HG03066 (cell line): ENCODE data around the gene IQCM.
A peak's percentile ranks its signal among the peaks of the same experiment; 100 is the strongest.
"Not testable (repeated sequence)": the region's sequence is repeated elsewhere in the genome, so short reads cannot be mapped to it uniquely, and the experiment has no call there.

Experiments used
- ATAC-seq: cut with Tn5 transposase; IDR thresholded peaks from one replicate; pipeline ENCODE4 v1.9.1; 2021; ENCODE audit warnings: low read depth; ENCODE audit not compliant: unreplicated experiment

The IQCM gene

GRCh38 chr4:149595500-149595899 lies 220.1 kb downstream of the IQCM start:
- ATAC-seq = no peak

DNA sequence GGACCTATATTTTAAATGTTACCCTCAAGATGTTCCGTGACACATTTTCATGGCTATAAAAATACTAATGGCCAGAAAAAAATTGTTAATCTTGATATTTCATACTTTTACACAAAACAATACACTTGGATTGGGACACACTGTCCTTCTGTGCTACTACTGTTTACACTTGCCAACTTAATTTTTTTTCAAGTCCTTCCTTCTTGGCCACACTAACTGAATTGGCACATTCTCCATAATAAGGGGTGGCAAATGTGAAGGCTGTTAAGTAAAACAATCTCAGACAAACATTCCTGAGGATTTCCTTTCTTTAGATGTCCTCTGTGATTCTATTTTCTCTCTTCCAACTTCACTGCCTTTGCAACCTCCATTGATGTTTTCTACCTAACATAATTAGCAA lies 225.8 kb downstream of the IQCM start:
- no peak for ATAC-seq

DNA sequence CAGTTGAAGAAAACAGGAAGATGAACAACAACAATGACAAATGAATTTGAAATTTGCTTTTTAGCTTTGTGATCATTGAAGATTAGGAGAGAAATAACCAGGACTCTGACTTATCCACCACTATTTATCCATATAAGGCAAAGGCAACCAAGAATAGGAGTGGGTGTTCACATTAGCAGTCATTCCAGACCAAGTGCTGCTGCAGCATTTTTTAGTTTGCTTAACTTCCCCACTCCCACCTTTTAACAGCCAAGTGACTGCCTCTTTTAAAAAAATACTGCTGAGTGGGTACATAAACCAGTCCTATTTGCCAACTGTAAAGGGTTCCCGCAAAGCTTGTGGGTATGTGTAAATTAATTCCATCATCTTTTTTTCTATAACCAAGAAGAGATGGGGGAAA lies 230.9 kb downstream of the IQCM start:
- no peak for ATAC-seq

GRCh38 chr4:149574971-149575370 lies 240.7 kb downstream of the IQCM start:
- peak; percentile 88 for ATAC-seq

GRCh38 chr4:149572716-149573115 lies 242.9 kb downstream of the IQCM start:
- ATAC-seq = no peak

DNA sequence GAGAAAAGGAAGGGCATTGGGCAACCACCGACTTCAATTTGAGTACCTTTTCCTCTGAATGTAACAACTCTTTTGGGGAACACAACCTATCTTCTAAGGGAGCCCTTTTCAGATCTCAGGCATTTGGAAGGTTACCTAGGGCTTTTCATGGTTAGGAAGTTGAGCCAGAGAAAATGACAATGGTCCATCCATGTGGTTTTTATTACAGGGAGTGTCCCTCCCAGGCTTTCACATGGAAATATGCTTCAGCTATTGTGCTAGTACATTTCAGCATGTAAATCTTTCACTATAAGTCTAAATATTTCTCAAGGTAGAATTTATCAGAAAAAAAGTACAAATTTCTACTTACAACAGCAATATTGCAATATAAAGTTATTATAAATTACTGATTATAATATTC lies 259.8 kb downstream of the IQCM start:
- ATAC-seq = no peak

DNA sequence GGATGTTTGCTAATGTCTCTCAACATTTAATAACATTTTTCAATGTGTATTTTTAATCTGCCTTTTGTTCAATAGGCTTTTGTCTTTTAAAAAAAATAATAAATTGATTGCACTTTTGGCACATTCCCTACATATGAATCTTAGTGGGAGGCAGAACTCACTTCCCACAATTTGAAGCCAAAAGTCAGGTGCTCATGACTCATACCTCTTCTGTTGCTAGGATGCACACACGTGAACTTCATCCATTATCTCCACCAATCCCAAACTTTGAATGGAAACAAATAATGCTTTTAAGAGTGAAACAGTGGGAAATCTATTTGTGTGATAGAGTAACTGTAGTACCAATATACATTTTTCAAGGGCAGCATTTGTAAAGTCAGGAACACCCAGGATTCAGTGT lies 260.5 kb downstream of the IQCM start:
- ATAC-seq = no peak

DNA sequence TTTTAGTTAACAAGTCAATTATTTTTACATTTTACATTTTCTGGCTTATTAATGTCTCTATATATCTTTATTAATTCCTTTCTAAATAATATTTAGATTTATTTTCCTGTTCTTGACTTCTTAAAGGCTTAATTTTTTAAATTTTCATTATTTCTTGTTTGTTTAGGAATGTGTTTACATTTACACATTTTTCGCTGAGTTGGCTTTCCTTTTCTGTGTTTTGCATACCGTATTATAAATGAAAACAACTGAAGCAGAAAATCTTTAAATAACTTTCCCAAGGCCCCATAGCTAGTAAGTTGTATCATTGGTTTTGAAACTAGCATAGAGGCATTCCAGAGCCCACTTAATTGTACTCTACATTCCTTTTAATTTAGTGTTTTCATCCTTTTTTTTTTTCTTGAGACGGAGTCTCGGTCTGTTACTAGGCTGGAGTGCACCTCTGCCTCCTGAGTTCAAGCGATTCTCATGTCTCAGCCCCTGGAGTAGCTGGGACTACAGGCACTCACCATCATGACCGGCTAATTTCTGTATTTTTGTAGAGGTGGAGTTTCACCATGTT lies 261.6 kb downstream of the IQCM start:
- no peak for ATAC-seq

DNA sequence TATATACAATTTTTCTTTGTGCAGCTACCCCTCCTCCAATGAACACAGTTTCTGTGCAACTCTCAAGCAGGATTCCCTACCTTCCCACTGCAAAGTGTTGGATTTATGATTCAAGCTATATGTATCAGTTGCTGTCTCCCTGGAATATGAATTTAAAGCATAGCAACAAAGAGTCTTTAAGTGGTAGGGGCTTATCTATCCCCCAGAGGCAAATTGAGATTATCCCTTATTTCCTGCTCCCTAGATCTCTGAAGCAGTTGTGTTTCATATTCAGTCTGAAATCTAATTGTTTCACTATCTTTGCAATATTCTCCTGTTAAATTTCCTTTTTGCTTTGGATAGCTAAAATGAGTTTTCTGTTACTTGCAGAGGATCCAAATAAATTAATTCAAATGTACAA lies 263.0 kb downstream of the IQCM start:
- ATAC-seq = no peak

GRCh38 chr4:149549911-149550310 lies 265.7 kb downstream of the IQCM start:
- no peak for ATAC-seq

GRCh38 chr4:149534779-149535178 lies 280.9 kb downstream of the IQCM start:
- ATAC-seq = no peak

- no peak for ATAC-seq
These were observed 283.8 kb downstream of the IQCM start for GRCh38 chr4:149531861-149532260.

DNA sequence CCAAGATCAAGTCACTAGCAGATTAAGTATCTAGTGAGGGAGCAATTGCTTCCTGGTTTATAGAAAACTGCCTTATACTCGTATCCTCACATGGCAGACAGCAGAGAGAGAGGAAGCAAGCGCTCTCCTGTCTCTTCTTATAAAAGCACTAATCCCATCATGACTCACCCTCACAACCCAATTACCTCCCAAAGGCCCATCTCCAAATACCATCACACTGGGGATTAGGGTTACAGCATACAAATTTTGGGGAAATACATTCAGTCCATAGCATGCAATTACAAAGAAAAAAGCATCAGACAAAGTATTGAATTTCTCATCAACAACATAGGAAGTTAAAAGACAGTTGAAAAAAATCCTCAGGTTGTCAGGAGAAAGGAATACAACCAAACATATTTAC lies 292.6 kb downstream of the IQCM start:
- ATAC-seq = no peak

DNA sequence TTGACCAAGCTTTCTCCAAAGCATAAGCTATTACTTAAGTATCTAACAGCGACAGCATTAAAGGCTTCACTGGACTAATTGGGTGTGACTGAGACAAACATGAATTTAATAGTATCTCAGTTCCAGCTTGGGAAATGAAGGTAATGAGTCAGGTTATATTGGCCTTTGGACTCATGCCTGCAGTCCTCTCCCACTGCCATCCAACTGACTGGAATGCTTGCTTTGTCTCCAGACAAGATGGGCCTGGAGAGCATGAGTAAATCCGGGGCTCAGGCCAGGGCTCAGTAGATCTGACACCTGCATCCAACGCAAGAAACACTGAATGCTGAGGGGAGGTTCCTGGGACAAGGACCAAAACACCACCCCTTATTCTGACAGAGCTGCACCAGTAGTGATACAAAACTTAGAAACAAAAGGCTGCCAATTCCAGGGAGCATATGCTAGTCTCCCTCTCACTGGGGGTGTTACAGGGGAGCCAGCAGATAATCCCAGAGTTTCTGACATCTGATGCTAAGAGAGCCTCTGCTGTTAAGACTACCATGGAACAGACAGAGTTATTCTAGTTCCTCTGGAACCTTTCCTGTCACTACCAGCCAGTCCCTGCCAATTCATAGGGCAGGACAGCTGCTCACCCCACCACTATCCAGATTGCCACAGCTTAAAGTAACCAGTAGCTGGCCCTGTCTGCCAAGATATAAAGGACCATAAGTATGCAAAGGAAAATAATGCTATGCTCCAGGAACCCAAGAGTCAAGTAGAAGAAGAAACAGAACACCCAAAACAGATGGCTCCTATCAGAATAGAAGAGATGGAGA lies 293.8 kb downstream of the IQCM start:
- no peak for ATAC-seq

DNA sequence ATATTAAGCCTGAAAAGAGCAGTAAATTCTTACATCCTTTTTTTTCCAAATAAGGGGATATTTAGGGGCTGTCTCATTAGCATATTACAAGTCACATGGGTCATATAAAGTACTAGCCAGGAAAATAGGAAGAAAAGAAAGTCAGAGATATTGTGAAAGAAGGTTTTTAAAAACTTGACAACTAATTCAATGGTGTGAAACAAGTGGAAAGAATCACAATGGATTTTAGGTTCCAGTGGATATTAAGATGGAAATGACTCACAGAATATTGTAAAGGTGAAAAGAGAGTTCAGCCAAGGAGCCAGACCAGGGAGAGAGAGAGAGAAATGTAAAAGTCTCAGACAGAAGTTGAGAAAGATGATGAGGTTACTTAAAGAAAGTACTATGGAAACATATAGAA lies 297.2 kb downstream of the IQCM start:
- ATAC-seq = no peak

DNA sequence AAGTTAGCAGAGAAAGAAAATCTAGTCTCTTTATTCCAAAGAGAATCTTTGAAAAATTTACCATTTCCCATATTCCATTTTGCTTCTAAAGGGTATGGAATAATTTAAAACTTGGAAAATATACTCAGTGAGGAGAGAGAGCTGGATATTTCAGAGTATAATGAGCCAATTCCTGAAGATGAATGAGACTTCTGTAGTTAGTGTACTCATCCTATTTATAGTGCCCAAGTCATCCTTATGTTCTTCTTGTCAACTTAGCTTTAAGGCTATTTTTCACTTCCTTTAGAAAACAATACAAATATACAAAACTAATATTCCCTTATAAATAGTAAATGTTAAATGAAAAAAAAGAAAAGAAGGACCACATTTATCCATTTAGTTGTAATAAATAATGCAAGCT lies 302.6 kb downstream of the IQCM start:
- no peak for ATAC-seq

GRCh38 chr4:149512501-149512900 lies 303.1 kb downstream of the IQCM start:
- ATAC-seq = no peak

DNA sequence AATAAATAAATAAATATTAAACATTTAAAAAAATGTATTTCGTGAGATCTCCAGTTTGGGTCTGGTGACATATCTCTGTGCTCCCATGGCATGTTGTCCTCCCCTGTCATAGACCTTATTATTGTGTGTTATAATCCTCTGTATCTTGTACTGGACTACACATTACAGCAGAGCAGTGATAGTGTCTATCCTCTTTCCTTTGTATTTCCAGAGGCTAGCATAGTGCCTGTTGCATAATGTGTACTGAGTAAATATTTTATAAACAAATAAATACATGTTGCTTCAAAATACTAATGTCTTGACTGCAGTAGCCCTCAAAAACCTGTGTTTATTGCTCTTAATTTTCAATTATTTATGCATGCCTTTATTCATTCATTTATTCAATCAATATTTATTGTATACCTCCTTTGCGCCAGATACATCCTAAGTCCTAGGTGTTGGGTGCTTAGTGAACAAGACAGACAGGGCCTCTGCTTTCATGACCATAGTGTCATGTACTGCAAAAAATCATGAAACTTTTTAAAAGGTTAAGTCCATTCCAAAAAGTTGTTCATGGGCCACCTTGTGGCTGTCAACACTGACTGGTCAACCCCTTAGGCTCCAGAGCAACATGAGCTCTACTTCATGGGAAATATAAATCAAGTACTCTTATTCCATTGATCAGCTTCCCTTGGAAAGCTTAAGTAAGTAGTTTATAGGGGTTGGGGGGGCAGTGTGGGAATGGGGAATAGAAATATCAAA lies 303.9 kb downstream of the IQCM start:
- no peak for ATAC-seq

DNA sequence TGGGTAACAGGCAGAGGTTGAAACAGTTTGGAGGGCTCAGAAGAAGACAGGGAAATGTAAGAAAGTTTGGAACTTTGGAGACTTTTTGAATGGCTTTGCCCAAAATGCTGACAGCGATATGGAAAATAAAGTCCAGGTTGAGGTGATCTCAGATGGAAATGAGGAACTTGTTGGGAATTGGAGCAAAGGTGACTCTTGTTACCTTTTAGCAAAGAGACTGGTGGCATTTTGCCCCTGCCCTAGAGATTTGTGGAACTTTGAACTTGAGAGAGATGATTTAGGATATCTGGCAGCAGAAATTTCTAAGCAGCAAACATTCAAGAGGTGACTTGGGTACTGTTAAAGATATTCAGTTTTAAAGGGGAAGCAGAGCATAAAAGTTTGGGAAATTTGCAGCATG lies 308.3 kb downstream of the IQCM start:
- not testable (repeated sequence) for ATAC-seq

- no peak for ATAC-seq
These were observed 314.8 kb downstream of the IQCM start for GRCh38 chr4:149500806-149501205.

GRCh38 chr4:149499726-149500125 lies 315.9 kb downstream of the IQCM start:
- ATAC-seq = no peak

GRCh38 chr4:149498246-149498645 lies 317.4 kb downstream of the IQCM start:
- no peak for ATAC-seq
